GM23338 (cell line): ENCODE results near the gene INPP5D. TPM values are rescaled to one million over a fixed set of nuclear protein-coding genes. Genes with fewer than 3 reads are reported as not detected.

Experiments used
- ATAC-seq: fragments of 200-7000 bp; cut with Tn5 transposase; 3 replicates; pipeline ENCODE4 v1.9.1; 2020
- DNase-seq: peaks from one replicate; pipeline ENCODE4 v3.0.0-alpha.2; 2015; ENCODE audit warnings: low spot score
- H2AFZ ChIP-seq: fragments of 200-600 bp; sonication (generic); 2 replicates; pipeline ENCODE4 v1.8.0; 2016; ENCODE audit warnings: antibody characterized with exemption, mild to moderate bottlenecking, moderate library complexity
- H3F3A ChIP-seq: fragments of 200-600 bp; sonication (generic); replicated peaks from 2 replicates; pipeline ENCODE4 v1.8.0; 2017; ENCODE audit warnings: antibody characterized with exemption, mixed run types, low read depth
- H3K27ac ChIP-seq: fragments of 200-600 bp; sonication (generic); 2 replicates; pipeline ENCODE4 v1.6.1; 2016; ENCODE audit warnings: low read depth
- H3K27me3 ChIP-seq: fragments of 200-600 bp; sonication (generic); 2 replicates; pipeline ENCODE4 v1.8.0; 2016; ENCODE audit warnings: mild to moderate bottlenecking, mixed run types, moderate library complexity; ENCODE audit not compliant: insufficient read depth
- H3K36me3 ChIP-seq: fragments of 200-600 bp; sonication (generic); 2 replicates; pipeline ENCODE4 v1.8.0; 2016; ENCODE audit warnings: mild to moderate bottlenecking; ENCODE audit not compliant: insufficient read depth
- H3K4me1 ChIP-seq: fragments of 200-600 bp; sonication (generic); 2 replicates; pipeline ENCODE4 v1.8.0; 2016; ENCODE audit warnings: mild to moderate bottlenecking, moderate library complexity; ENCODE audit not compliant: insufficient read depth
- H3K4me2 ChIP-seq: fragments of 200-600 bp; sonication (generic); 2 replicates; pipeline ENCODE4 v1.7.1; 2017; ENCODE audit warnings: mixed run types
- H3K4me3 ChIP-seq: fragments of 200-600 bp; sonication (generic); 2 replicates; pipeline ENCODE4 v1.6.1; 2016; ENCODE audit warnings: mixed run types
- H3K79me2 ChIP-seq: fragments of 200-600 bp; sonication (generic); replicated peaks from 2 replicates; pipeline ENCODE4 v1.8.0; 2017; ENCODE audit warnings: mild to moderate bottlenecking; ENCODE audit not compliant: insufficient read depth
- H3K9me2 ChIP-seq: fragments of 200-600 bp; sonication (generic); 2 replicates; pipeline ENCODE4 v1.8.0; 2017; ENCODE audit not compliant: insufficient read depth
- H4K20me1 ChIP-seq: fragments of 200-600 bp; sonication (generic); replicated peaks from 2 replicates; pipeline ENCODE4 v1.8.0; 2017; ENCODE audit warnings: mild to moderate bottlenecking; ENCODE audit not compliant: insufficient read depth
- H3K27ac Mint-ChIP-seq: 2 replicates; pipeline ENCODE4 v1.8.0; 2020; ENCODE audit warnings: inconsistent platforms, mild to moderate bottlenecking, moderate library complexity, mixed read lengths
- H3K27me3 Mint-ChIP-seq: 3 replicates; pipeline ENCODE4 v1.8.0; 2022; ENCODE audit warnings: low read depth, mild to moderate bottlenecking, moderate library complexity, mixed read lengths, inconsistent platforms; ENCODE audit not compliant: insufficient read depth, poor library complexity
- H3K36me3 Mint-ChIP-seq: 3 replicates; pipeline ENCODE4 v1.8.0; 2021; ENCODE audit warnings: low read depth, mild to moderate bottlenecking, inconsistent platforms, moderate library complexity, mixed read lengths
- H3K4me1 Mint-ChIP-seq: 3 replicates; pipeline ENCODE4 v1.8.0; 2020; ENCODE audit warnings: mild to moderate bottlenecking, inconsistent platforms, mixed read lengths
- H3K4me3 Mint-ChIP-seq: 3 replicates; pipeline ENCODE4 v1.8.0; 2021; ENCODE audit warnings: moderate library complexity, mild to moderate bottlenecking, inconsistent platforms, mixed read lengths
- H3K9me3 Mint-ChIP-seq: 3 replicates; pipeline ENCODE4 v1.8.0; 2020; ENCODE audit warnings: moderate library complexity, mild to moderate bottlenecking, inconsistent platforms, mixed read lengths
- EZH2 ChIP-seq: fragments of 200-600 bp; sonication (generic); IDR thresholded peaks from one replicate; pipeline ENCODE4 v1.8.0; 2017; ENCODE audit warnings: antibody characterized with exemption, mild to moderate bottlenecking, low read depth; ENCODE audit not compliant: unreplicated experiment
- JUNB ChIP-seq: IDR thresholded peaks from one replicate; pipeline ENCODE4 v1.6.1; 2016; ENCODE audit warnings: antibody characterized with exemption; ENCODE audit not compliant: unreplicated experiment
- STAT1 ChIP-seq: IDR thresholded peaks from one replicate; pipeline ENCODE4 v1.6.1; 2016; ENCODE audit warnings: antibody characterized with exemption; ENCODE audit not compliant: unreplicated experiment
- ZNF331 ChIP-seq: fragments of 250-450 bp; sonication (Bioruptor Pico); IDR thresholded peaks from 2 replicates; pipeline ENCODE4 v1.5.0; 2020; ENCODE audit warnings: low read depth, mild to moderate bottlenecking, moderate library complexity
- polyA plus RNA-seq: library from polyadenylated mRNA; unstranded; fragments of >200 nt; fragmentation: Nextera tagmentation; extraction: Ambion mirVana; gene quantifications from 2 replicates; pipeline ENCODE4 v1.2.1, GENCODE V29; 2016
- total RNA-seq: library from RNA; depleted of rRNA; stranded (reverse); fragments of >200 nt; shearing (Covaris generic); gene quantifications from 2 replicates; pipeline ENCODE4 v1.2.3, GENCODE V29; 2014
- TF ChIP-seq, protein P1 (sequence below): fragments of 250-450 bp; sonication (Bioruptor Pico); IDR thresholded peaks from 2 replicates; pipeline ENCODE4 v1.5.0; 2020; ENCODE audit warnings: mild to moderate bottlenecking, moderate library complexity
- TF ChIP-seq, protein P2 (sequence below): IDR thresholded peaks from 2 replicates; pipeline ENCODE4 v1.6.1; 2016; ENCODE audit warnings: antibody characterized with exemption
- TF ChIP-seq, protein P3 (sequence below): IDR thresholded peaks from one replicate; pipeline ENCODE4 v1.6.1; 2018; ENCODE audit warnings: antibody characterized with exemption; ENCODE audit not compliant: unreplicated experiment

The INPP5D gene
- total and polyA plus RNA-seq, 2 experiments from 2014 or later: 6.6 to 8.3 TPM

DNA sequence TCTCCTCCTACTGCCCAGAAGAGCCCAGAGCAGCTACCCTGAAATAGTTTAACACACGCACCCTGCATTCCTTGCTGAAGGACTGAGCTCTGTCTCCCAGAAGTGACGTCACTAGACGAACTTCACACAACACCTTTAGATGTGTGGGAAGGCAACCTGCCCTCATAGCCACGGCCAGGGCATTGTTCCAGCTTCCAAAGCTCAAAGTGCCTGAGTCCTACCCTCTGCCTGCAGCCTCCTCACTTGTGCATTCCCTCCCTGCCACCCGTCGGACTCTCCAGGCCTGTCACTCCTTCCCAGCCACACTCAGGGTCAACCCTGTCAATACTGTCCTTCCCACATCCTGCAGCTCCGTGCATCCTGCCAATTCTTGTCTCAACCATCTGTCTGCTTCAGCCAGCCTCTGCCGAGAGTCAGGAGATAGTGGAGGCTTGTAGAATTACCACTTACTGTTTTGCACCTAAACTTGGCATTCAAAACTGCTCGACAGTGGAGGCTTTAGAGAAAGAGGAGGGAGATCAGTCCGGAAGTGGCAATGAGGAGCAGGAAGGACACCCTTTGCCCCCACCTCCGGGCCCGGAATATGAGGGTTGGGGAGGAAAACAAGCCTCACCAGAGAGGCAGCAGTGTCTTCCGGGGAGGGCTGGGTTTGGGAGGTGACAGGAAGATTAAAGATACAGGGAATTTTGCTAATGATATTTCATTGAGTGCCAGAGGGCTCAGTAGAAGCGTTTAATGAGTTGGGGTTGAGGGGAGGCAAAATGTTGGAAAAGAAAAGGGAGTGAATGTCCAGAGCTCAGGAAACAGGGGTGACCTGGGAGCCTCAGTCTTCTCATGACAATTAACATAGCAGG lies 119.1 kb downstream of the INPP5D start:
- no peaks in the 10 kb centered on the region for H3K27me3 ChIP-seq
- H3K9me2 ChIP-seq: 0 out of 2 replicates have a peak, but pooled peaks cover 5% of the 10 kb centered on the region
- no peaks in the 10 kb centered on the region; the same call in 1 of the 2 replicates for H3K36me3 ChIP-seq
- H3K4me2 ChIP-seq: no peak overlapping the region
- Mint-ChIP-seq H3K27ac (no peak overlapping the region), H3K36me3 (peaks cover 35% of the 10 kb centered on the region), H3K4me3 (no peak overlapping the region), H3K27me3 (peaks cover 10% of the 10 kb centered on the region), H3K9me3 (peaks cover 14% of the 10 kb centered on the region), H3K4me1 (no peaks in the 10 kb centered on the region)
- no peak overlapping the region for H3K4me3 ChIP-seq
- no peaks in the 10 kb centered on the region for H3K4me1 ChIP-seq
- H3F3A ChIP-seq: no peaks in the 10 kb centered on the region
- H4K20me1 ChIP-seq: no peaks in the 10 kb centered on the region
- DNase-seq: no peak
- H3K79me2 ChIP-seq: no peaks in the 10 kb centered on the region
- no peak for ATAC-seq
- no peak overlapping the region for H2AFZ ChIP-seq
- H3K27ac ChIP-seq: no peak overlapping the region
- TF ChIP-seq, protein P1, sequence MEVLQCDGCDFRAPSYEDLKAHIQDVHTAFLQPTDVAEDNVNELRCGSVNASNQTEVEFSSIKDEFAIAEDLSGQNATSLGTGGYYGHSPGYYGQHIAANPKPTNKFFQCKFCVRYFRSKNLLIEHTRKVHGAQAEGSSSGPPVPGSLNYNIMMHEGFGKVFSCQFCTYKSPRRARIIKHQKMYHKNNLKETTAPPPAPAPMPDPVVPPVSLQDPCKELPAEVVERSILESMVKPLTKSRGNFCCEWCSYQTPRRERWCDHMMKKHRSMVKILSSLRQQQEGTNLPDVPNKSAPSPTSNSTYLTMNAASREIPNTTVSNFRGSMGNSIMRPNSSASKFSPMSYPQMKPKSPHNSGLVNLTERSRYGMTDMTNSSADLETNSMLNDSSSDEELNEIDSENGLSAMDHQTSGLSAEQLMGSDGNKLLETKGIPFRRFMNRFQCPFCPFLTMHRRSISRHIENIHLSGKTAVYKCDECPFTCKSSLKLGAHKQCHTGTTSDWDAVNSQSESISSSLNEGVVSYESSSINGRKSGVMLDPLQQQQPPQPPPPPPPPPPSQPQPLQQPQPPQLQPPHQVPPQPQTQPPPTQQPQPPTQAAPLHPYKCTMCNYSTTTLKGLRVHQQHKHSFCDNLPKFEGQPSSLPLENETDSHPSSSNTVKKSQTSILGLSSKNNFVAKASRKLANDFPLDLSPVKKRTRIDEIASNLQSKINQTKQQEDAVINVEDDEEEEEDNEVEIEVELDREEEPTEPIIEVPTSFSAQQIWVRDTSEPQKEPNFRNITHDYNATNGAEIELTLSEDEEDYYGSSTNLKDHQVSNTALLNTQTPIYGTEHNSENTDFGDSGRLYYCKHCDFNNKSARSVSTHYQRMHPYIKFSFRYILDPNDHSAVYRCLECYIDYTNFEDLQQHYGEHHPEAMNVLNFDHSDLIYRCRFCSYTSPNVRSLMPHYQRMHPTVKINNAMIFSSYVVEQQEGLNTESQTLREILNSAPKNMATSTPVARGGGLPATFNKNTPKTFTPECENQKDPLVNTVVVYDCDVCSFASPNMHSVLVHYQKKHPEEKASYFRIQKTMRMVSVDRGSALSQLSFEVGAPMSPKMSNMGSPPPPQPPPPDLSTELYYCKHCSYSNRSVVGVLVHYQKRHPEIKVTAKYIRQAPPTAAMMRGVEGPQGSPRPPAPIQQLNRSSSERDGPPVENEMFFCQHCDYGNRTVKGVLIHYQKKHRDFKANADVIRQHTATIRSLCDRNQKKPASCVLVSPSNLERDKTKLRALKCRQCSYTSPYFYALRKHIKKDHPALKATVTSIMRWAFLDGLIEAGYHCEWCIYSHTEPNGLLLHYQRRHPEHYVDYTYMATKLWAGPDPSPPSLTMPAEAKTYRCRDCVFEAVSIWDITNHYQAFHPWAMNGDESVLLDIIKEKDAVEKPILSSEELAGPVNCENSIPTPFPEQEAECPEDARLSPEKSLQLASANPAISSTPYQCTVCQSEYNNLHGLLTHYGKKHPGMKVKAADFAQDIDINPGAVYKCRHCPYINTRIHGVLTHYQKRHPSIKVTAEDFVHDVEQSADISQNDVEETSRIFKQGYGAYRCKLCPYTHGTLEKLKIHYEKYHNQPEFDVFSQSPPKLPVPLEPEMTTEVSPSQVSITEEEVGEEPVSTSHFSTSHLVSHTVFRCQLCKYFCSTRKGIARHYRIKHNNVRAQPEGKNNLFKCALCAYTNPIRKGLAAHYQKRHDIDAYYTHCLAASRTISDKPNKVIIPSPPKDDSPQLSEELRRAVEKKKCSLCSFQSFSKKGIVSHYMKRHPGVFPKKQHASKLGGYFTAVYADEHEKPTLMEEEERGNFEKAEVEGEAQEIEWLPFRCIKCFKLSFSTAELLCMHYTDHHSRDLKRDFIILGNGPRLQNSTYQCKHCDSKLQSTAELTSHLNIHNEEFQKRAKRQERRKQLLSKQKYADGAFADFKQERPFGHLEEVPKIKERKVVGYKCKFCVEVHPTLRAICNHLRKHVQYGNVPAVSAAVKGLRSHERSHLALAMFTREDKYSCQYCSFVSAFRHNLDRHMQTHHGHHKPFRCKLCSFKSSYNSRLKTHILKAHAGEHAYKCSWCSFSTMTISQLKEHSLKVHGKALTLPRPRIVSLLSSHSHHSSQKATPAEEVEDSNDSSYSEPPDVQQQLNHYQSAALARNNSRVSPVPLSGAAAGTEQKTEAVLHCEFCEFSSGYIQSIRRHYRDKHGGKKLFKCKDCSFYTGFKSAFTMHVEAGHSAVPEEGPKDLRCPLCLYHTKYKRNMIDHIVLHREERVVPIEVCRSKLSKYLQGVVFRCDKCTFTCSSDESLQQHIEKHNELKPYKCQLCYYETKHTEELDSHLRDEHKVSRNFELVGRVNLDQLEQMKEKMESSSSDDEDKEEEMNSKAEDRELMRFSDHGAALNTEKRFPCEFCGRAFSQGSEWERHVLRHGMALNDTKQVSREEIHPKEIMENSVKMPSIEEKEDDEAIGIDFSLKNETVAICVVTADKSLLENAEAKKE: no peak
- TF ChIP-seq, protein P2, sequence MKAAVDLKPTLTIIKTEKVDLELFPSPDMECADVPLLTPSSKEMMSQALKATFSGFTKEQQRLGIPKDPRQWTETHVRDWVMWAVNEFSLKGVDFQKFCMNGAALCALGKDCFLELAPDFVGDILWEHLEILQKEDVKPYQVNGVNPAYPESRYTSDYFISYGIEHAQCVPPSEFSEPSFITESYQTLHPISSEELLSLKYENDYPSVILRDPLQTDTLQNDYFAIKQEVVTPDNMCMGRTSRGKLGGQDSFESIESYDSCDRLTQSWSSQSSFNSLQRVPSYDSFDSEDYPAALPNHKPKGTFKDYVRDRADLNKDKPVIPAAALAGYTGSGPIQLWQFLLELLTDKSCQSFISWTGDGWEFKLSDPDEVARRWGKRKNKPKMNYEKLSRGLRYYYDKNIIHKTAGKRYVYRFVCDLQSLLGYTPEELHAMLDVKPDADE: no peak

DNA sequence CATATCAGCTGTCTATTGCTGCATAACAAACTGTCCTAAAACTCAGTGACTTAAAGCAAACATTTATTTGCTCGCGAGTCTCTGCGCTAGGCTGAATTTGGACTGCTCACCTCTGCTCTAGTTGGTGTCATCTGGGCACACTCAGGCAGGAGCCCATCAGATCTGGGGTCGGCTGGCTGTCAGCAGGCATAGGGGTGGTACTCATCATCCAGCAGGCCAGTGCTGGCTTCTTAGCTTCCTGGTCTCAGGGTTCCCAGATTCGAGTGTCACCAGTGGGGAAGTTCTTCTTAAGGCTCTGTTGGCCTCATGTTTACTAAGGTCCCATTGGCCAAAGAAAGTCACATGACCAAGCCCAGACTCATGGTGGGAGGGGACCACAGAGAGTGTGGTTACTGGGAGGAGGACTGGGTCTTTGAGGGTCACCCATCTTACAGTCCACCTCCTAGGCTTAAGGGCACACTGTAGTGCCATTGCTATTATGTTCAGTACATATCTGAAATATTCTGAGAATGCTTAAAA lies 119.8 kb downstream of the INPP5D start:
- Histone ChIP-seq H3K79me2 (no peaks in the 10 kb centered on the region), H3K4me1 (no peaks in the 10 kb centered on the region), H3K27ac (no peak overlapping the region), H3F3A (no peaks in the 10 kb centered on the region), H3K27me3 (no peaks in the 10 kb centered on the region), H3K4me2 (no peak overlapping the region), H3K36me3 (no peaks in the 10 kb centered on the region; the same call in 1 of the 2 replicates), H3K9me2 (0 out of 2 replicates have a peak, but pooled peaks cover 5% of the 10 kb centered on the region), H2AFZ (no peak overlapping the region), H4K20me1 (no peaks in the 10 kb centered on the region), H3K4me3 (no peak overlapping the region)
- Mint-ChIP-seq H3K36me3 (peaks cover 35% of the 10 kb centered on the region), H3K9me3 (peaks cover 14% of the 10 kb centered on the region), H3K27me3 (peaks cover 6% of the 10 kb centered on the region), H3K27ac (no peak overlapping the region), H3K4me1 (no peaks in the 10 kb centered on the region), H3K4me3 (no peak overlapping the region)
- no peak for ATAC-seq
- DNase-seq: no peak
- TF ChIP-seq EZH2 (no peak), JUNB (no peak), ZNF331 (CRISPR knock-in tag) (no peak), STAT1 (no peak)
- TF ChIP-seq, protein P3, sequence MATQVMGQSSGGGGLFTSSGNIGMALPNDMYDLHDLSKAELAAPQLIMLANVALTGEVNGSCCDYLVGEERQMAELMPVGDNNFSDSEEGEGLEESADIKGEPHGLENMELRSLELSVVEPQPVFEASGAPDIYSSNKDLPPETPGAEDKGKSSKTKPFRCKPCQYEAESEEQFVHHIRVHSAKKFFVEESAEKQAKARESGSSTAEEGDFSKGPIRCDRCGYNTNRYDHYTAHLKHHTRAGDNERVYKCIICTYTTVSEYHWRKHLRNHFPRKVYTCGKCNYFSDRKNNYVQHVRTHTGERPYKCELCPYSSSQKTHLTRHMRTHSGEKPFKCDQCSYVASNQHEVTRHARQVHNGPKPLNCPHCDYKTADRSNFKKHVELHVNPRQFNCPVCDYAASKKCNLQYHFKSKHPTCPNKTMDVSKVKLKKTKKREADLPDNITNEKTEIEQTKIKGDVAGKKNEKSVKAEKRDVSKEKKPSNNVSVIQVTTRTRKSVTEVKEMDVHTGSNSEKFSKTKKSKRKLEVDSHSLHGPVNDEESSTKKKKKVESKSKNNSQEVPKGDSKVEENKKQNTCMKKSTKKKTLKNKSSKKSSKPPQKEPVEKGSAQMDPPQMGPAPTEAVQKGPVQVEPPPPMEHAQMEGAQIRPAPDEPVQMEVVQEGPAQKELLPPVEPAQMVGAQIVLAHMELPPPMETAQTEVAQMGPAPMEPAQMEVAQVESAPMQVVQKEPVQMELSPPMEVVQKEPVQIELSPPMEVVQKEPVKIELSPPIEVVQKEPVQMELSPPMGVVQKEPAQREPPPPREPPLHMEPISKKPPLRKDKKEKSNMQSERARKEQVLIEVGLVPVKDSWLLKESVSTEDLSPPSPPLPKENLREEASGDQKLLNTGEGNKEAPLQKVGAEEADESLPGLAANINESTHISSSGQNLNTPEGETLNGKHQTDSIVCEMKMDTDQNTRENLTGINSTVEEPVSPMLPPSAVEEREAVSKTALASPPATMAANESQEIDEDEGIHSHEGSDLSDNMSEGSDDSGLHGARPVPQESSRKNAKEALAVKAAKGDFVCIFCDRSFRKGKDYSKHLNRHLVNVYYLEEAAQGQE: no peak
